Panc1 (cell line): ENCODE results near the gene CMTM8. TPM values are rescaled to one million over a fixed set of nuclear protein-coding genes. Genes with fewer than 3 reads are reported as not detected.

Source experiments
- ATAC-seq: fragments of 200-7000 bp; cut with Tn5 transposase; 2 replicates; pipeline ENCODE4 v1.9.1; 2020; ENCODE audit warnings: mild to moderate bottlenecking, moderate library complexity
- BruUV-seq: library from RNA; stranded (reverse); fragments of 400-500 nt; replicated peaks from 2 replicates; lab custom pipeline; 2021; lab: Mats Ljungman, UMichigan
- CTCF ChIA-PET: fragments of 300-600 bp; sonication (Branson Sonifier 250); formaldehyde crosslinking; loops from one replicate; lab custom pipeline; 2022; ENCODE audit warnings: antibody characterized with exemption; lab: Charles Lee
- POLR2A ChIA-PET: fragments of 300-600 bp; sonication (Branson Sonifier 250); formaldehyde crosslinking; loops from one replicate; lab custom pipeline; 2022; ENCODE audit warnings: antibody characterized with exemption; lab: Charles Lee
- DNase-seq: peaks from one replicate; pipeline ENCODE4 v3.0.0-alpha.2; 2010; ENCODE audit warnings: low read depth, low spot score
- H3K27ac ChIP-seq: 2 replicates; pipeline ENCODE4 v1.5.1; 2011; ENCODE audit warnings: mild to moderate bottlenecking, low read length, inconsistent platforms
- H3K27me3 ChIP-seq: fragments of 200-500 bp; sonication (Bioruptor generic); 2 replicates; pipeline ENCODE4 v1.6.0; 2014; ENCODE audit warnings: low read length, inconsistent platforms; ENCODE audit not compliant: control insufficient read depth, insufficient read depth
- H3K36me3 ChIP-seq: fragments of 200-500 bp; sonication (Bioruptor generic); 2 replicates; pipeline ENCODE4 v1.5.1; 2014; ENCODE audit warnings: inconsistent platforms, mild to moderate bottlenecking, low read length, moderate library complexity; ENCODE audit not compliant: control insufficient read depth, insufficient read depth
- H3K4me1 ChIP-seq: 2 replicates; pipeline ENCODE4 v1.5.1; 2011; ENCODE audit warnings: inconsistent platforms, mild to moderate bottlenecking, low read length, moderate library complexity; ENCODE audit not compliant: control insufficient read depth, insufficient read depth
- H3K4me3 ChIP-seq, 2 experiments: 2 replicates each; pipeline ENCODE4 v1.5.1; 2011 to 2012; ENCODE audit warnings: low read depth in 2 of 2, low read length in 2 of 2, mild to moderate bottlenecking in 2 of 2, inconsistent platforms in 1 of 2, moderate library complexity in 1 of 2
- H3K9me3 ChIP-seq: fragments of 200-500 bp; sonication (Bioruptor generic); 2 replicates; pipeline ENCODE4 v1.5.1; 2014; ENCODE audit warnings: low read depth, mild to moderate bottlenecking, inconsistent platforms, low read length, moderate library complexity; ENCODE audit not compliant: control insufficient read depth, insufficient read depth
- POLR2AphosphoS5 ChIP-seq: IDR thresholded peaks from 2 replicates; pipeline ENCODE4 v1.6.1; 2012; ENCODE audit warnings: mild to moderate bottlenecking, low read depth, low read length, moderate library complexity
- SIN3A ChIP-seq: IDR thresholded peaks from 2 replicates; pipeline ENCODE4 v1.6.1; 2012; ENCODE audit warnings: low read depth, mild to moderate bottlenecking, low read length, moderate library complexity, borderline replicate concordance; ENCODE audit not compliant: insufficient read depth
- TCF7L2 ChIP-seq: IDR thresholded peaks from 2 replicates; pipeline ENCODE4 v1.6.1; 2011; ENCODE audit warnings: mild to moderate bottlenecking, low read depth, low read length, inconsistent platforms
- in situ Hi-C: cut with HindIII; loops from 2 replicates; pipeline ENCODE4 v1.10.0; 2016; ENCODE audit warnings: low sequenced_read_pairs, low pct_unique_long_range_greater_than_20kb
- intact Hi-C: fragments of 100-400 bp; cut with micrococcal nuclease; formaldehyde crosslinking; loops from one replicate; pipeline ENCODE4 v1.10.0; 2022; ENCODE audit not compliant: unreplicated experiment
- total RNA-seq: library from RNA; stranded (reverse); gene quantifications from one replicate; pipeline ENCODE4 v1.2.1, GENCODE V29; 2021; ENCODE audit not compliant: unreplicated experiment
- TF ChIP-seq, protein P1 (sequence below): fragments of 450-650 bp; IDR thresholded peaks from 2 replicates; pipeline ENCODE4 v1.5.1; 2017; ENCODE audit warnings: mild to moderate bottlenecking
- TF ChIP-seq, protein P2 (sequence below), 2 experiments: IDR thresholded peaks; 2 replicates each; pipeline ENCODE4 v1.6.1; 2011 to 2012; ENCODE audit warnings: low read depth in 2 of 2, control low read depth in 1 of 2, low read length in 1 of 2, mild to moderate bottlenecking in 1 of 2, moderate library complexity in 1 of 2; ENCODE audit not compliant: insufficient read depth in 1 of 2

CMTM8 gene
- total RNA-seq, 1 experiment from 2014 or later, result 9.8 TPM

DNA sequence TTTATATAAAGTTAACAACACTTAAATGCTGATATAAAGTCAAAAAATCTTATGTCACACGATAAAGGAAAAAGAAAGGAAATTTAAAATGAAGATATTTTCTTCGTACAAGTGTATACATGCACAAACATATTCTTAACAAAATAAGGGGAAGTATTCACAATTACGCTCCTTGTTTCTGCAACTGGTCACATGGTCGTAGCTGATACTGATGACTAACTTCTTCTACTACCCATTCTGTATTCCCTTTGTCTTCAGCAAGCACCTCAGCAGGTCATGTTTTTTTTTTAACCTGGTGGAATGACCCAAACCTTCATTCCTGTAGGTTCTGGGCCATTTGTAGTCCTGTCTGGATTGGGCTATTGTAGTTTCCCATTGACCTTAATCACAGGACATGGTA lies 30.0 kb upstream of the CMTM8 start:
- ChIA-PET CTCF (no interaction called here), POLR2A (no interaction called here)
- TF ChIP-seq TCF7L2, result no peak
- TF ChIP-seq, protein P1, sequence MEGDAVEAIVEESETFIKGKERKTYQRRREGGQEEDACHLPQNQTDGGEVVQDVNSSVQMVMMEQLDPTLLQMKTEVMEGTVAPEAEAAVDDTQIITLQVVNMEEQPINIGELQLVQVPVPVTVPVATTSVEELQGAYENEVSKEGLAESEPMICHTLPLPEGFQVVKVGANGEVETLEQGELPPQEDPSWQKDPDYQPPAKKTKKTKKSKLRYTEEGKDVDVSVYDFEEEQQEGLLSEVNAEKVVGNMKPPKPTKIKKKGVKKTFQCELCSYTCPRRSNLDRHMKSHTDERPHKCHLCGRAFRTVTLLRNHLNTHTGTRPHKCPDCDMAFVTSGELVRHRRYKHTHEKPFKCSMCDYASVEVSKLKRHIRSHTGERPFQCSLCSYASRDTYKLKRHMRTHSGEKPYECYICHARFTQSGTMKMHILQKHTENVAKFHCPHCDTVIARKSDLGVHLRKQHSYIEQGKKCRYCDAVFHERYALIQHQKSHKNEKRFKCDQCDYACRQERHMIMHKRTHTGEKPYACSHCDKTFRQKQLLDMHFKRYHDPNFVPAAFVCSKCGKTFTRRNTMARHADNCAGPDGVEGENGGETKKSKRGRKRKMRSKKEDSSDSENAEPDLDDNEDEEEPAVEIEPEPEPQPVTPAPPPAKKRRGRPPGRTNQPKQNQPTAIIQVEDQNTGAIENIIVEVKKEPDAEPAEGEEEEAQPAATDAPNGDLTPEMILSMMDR, result no peak
- TF ChIP-seq, protein P2, sequence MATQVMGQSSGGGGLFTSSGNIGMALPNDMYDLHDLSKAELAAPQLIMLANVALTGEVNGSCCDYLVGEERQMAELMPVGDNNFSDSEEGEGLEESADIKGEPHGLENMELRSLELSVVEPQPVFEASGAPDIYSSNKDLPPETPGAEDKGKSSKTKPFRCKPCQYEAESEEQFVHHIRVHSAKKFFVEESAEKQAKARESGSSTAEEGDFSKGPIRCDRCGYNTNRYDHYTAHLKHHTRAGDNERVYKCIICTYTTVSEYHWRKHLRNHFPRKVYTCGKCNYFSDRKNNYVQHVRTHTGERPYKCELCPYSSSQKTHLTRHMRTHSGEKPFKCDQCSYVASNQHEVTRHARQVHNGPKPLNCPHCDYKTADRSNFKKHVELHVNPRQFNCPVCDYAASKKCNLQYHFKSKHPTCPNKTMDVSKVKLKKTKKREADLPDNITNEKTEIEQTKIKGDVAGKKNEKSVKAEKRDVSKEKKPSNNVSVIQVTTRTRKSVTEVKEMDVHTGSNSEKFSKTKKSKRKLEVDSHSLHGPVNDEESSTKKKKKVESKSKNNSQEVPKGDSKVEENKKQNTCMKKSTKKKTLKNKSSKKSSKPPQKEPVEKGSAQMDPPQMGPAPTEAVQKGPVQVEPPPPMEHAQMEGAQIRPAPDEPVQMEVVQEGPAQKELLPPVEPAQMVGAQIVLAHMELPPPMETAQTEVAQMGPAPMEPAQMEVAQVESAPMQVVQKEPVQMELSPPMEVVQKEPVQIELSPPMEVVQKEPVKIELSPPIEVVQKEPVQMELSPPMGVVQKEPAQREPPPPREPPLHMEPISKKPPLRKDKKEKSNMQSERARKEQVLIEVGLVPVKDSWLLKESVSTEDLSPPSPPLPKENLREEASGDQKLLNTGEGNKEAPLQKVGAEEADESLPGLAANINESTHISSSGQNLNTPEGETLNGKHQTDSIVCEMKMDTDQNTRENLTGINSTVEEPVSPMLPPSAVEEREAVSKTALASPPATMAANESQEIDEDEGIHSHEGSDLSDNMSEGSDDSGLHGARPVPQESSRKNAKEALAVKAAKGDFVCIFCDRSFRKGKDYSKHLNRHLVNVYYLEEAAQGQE (IDR thresholded peaks at IDR 0.05; ENCODE audit: insufficient read depth in 1 of 2, low read depth in 2 of 2, low read length in 1 of 2), result no peak
- no peak for TF ChIP-seq SIN3A
- TF ChIP-seq POLR2AphosphoS5, result no peak
- Histone ChIP-seq H3K36me3 (no peaks in the 10 kb centered on the region), H3K4me1 (no peaks in the 10 kb centered on the region), H3K4me3 (no peak overlapping the region), H3K27me3 (no peaks in the 10 kb centered on the region; the same call in 1 of the 2 replicates), H3K9me3 (no peaks in the 10 kb centered on the region), H3K27ac (no peak overlapping the region)
- in situ Hi-C loops, result no loop called here
- no peak for DNase-seq
- no peak for ATAC-seq
- intact Hi-C loops, result no loop called here
- BruUV-seq, result no TSS peak

DNA sequence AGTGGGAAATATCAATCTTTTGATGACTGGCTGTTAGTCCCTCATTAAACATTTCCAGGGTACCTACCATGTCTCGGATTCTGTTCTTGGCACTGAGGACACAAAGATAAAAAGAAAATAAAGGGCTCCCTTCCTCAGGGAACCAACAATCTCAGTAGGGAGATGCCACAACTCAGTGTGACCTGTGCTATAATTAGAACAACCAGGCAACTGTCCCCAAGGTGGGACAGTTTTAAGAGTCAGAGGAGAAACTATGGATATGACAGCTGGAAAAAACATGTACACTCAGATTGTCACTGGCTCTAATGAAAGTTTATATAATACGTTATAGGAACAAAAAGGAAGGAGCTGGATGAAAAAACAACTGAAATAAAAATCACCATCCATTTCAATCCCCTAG lies 23.3 kb upstream of the CMTM8 start:
- ChIA-PET CTCF (no interaction called here), POLR2A (no interaction called here)
- Histone ChIP-seq H3K36me3 (no peaks in the 10 kb centered on the region), H3K4me3 (no peak overlapping the region), H3K4me1 (no peaks in the 10 kb centered on the region), H3K27me3 (no peaks in the 10 kb centered on the region; the same call in 1 of the 2 replicates), H3K27ac (no peak overlapping the region), H3K9me3 (no peaks in the 10 kb centered on the region)
- intact Hi-C loops, result no loop called here
- in situ Hi-C loops, result no loop called here
- DNase-seq, result no peak
- no TSS peak for BruUV-seq
- no peak for ATAC-seq
- TF ChIP-seq TCF7L2, result no peak
- TF ChIP-seq, protein P1, result no peak
- no peak for TF ChIP-seq POLR2AphosphoS5
- TF ChIP-seq SIN3A, result no peak
- TF ChIP-seq, protein P2 (IDR thresholded peaks at IDR 0.05; ENCODE audit: insufficient read depth in 1 of 2, low read depth in 2 of 2, low read length in 1 of 2), result no peak
